ENCODE data around the gene RBBP6. TPM values are rescaled to one million over a fixed set of nuclear protein-coding genes. Genes with fewer than 3 reads are reported as not detected.
A peak's percentile ranks its signal among the peaks of the same experiment; 100 is the strongest.

RBBP6 gene
- total and polyA plus RNA-seq, 8 donors = 9.0 to 130 (median 32.7) TPM

- peak overlapping the region; percentile 74 to 99 (median 84) for H3K4me3 ChIP-seq
- TF ChIP-seq, protein P1, sequence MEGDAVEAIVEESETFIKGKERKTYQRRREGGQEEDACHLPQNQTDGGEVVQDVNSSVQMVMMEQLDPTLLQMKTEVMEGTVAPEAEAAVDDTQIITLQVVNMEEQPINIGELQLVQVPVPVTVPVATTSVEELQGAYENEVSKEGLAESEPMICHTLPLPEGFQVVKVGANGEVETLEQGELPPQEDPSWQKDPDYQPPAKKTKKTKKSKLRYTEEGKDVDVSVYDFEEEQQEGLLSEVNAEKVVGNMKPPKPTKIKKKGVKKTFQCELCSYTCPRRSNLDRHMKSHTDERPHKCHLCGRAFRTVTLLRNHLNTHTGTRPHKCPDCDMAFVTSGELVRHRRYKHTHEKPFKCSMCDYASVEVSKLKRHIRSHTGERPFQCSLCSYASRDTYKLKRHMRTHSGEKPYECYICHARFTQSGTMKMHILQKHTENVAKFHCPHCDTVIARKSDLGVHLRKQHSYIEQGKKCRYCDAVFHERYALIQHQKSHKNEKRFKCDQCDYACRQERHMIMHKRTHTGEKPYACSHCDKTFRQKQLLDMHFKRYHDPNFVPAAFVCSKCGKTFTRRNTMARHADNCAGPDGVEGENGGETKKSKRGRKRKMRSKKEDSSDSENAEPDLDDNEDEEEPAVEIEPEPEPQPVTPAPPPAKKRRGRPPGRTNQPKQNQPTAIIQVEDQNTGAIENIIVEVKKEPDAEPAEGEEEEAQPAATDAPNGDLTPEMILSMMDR (IDR thresholded peaks at IDR 0.05) = no peak
- no peak for TF ChIP-seq EP300 (IDR thresholded peaks at IDR 0.05)
- no peak for TF ChIP-seq POLR2AphosphoS5 (IDR thresholded peaks at IDR 0.05)
- peak overlapping the region; percentile 32 to 100 (median 99) for H3K27ac ChIP-seq
- no peaks in the 10 kb centered on the region for H3K27me3 ChIP-seq
- DNase-seq = peak in 1 of 2 donors; percentile 50
- intact Hi-C loops (cut with DNase I; ENCODE audit: low total_unique reads) = no loop called here
- H3K9me3 ChIP-seq = no peaks in the 10 kb centered on the region
- peaks cover 0 to under 1% (median 0%) of the 10 kb centered on the region in 4 donors for H3K36me3 ChIP-seq
- peaks cover 32 to 47% (median 40%) of the 10 kb centered on the region in 4 donors for H3K4me1 ChIP-seq
- 0 to 1% (median 0%) methylated on average over 12 of the region's 12 CpGs for WGBS, 5 donors
These were observed 1.3 kb downstream of the RBBP6 start for GRCh38 chr16:24540602-24541210.

DNA sequence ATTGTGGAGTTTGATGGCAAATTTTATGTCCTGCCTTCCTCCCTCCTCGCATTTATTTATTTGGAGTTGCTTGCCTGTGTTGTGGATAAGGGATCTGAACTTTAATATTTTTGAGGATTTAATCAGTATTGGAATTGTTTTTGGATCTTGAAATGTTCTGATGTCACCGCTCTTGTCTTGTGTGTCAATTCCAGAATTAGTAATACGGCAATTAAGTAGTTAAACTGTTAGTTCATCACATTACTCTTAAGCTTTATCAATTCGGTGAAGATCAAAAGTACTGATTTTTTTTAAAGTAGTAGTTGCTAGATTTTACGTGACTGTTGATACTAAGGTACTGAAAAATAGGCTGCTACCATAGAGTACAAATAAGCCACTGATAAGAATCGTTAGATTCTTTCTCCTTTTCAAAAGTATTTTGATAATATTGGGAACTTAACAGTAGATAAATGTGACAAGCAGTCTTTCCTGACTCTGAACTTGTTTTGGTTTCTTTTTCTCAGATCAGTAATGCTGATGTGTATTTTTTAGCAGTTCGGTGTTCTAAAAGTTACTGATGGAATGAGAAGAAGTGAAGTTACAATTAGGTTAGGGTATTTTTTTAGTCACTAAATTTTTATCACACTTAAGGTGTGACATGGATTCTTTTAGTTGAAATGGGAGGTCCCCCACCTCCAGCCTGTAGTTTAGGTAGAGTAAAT lies 2.0 kb downstream of the RBBP6 start:
- intact Hi-C loops (cut with DNase I; ENCODE audit: low total_unique reads) = no loop called here
- Histone ChIP-seq H3K4me1 (peaks cover 32 to 53% (median 44%) of the 10 kb centered on the region in 4 donors), H3K9me3 (no peaks in the 10 kb centered on the region), H3K36me3 (peaks cover 0 to 7% (median 4%) of the 10 kb centered on the region in 4 donors), H3K4me3 (peak overlapping the region; percentile 74 to 99 (median 84)), H3K27ac (peak overlapping the region in 4 of 5 donors; percentile 99 to 100 (median 100)), H3K27me3 (no peaks in the 10 kb centered on the region)
- WGBS, 5 donors = 1 to 2% (median 1%) methylated on average over 7 of the region's 7 CpGs
- TF ChIP-seq POLR2AphosphoS5 (IDR thresholded peaks at IDR 0.05) (no peak), POLR2A (IDR thresholded peaks at IDR 0.05) (no peak), EP300 (IDR thresholded peaks at IDR 0.05) (no peak)
- TF ChIP-seq, protein P1 (IDR thresholded peaks at IDR 0.05) = no peak
- peak in 1 of 2 donors; percentile 12 for DNase-seq

- no peak for DNase-seq
- intact Hi-C loops (cut with DNase I; ENCODE audit: low total_unique reads) = no loop called here
- H3K27ac ChIP-seq = peak overlapping the region in 4 of 5 donors; percentile 30 to 100 (median 55)
- H3K9me3 ChIP-seq = no peaks in the 10 kb centered on the region
- 17 to 24% (median 19%) methylated on average over 2 of the region's 2 CpGs for WGBS, 5 donors
- peak overlapping the region in 2 of 4 donors; percentile 76 to 92 for H3K4me3 ChIP-seq
- H3K36me3 ChIP-seq = peaks cover 12 to 31% (median 28%) of the 10 kb centered on the region in 4 donors
- H3K4me1 ChIP-seq = peaks cover 32 to 60% (median 43%) of the 10 kb centered on the region in 4 donors
- H3K27me3 ChIP-seq = no peaks in the 10 kb centered on the region
- TF ChIP-seq POLR2AphosphoS5 (IDR thresholded peaks at IDR 0.05) = no peak
- no peak for TF ChIP-seq EP300 (IDR thresholded peaks at IDR 0.05)
- TF ChIP-seq POLR2A (IDR thresholded peaks at IDR 0.05) = no peak
- TF ChIP-seq, protein P1 (IDR thresholded peaks at IDR 0.05) = no peak
These were observed 4.6 kb downstream of the RBBP6 start for GRCh38 chr16:24543949-24544348.

DNA sequence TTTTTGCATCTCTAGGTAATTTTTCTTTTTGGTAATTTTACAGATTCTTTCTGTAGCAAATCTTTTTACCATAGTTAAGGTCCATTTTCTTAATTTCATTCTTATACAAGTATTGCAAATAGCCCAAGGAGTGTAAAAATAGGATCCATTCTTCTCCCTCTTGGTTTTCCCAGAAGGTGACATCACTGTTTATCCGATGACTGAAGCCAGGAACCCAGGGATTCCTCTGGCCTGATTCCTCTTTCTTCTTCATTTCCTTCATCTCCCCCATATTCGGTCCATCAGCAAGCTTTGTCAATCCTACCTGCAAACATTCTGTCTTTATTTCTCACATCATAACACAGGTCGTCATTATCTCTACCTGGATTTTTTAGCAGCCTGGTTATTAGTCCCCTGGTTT lies 5.3 kb downstream of the RBBP6 start:
- Histone ChIP-seq H3K27ac (peak overlapping the region in 4 of 5 donors; percentile 13 to 100 (median 48)), H3K4me3 (peak overlapping the region in 1 of 4 donors; percentile 76), H3K9me3 (no peaks in the 10 kb centered on the region), H3K27me3 (no peaks in the 10 kb centered on the region), H3K4me1 (peaks cover 31 to 66% (median 47%) of the 10 kb centered on the region in 4 donors), H3K36me3 (peaks cover 12 to 38% (median 34%) of the 10 kb centered on the region in 4 donors)
- no peak for DNase-seq
- intact Hi-C loops (cut with DNase I; ENCODE audit: low total_unique reads) = no loop called here
- 49 to 59% (median 54%) methylated on average over 3 of the region's 3 CpGs for WGBS, 5 donors
- TF ChIP-seq, protein P1 (IDR thresholded peaks at IDR 0.05) = no peak
- TF ChIP-seq POLR2AphosphoS5 (IDR thresholded peaks at IDR 0.05) = peak in 1 of 3 donors; percentile 50
